Measurements from ENCODE around the gene KRT3. TPM values are rescaled to one million over a fixed set of nuclear protein-coding genes. Genes with fewer than 3 reads are reported as not detected.

KRT3 gene
- total RNA-seq, 4 donors from 2014 or later, result not detected

DNA sequence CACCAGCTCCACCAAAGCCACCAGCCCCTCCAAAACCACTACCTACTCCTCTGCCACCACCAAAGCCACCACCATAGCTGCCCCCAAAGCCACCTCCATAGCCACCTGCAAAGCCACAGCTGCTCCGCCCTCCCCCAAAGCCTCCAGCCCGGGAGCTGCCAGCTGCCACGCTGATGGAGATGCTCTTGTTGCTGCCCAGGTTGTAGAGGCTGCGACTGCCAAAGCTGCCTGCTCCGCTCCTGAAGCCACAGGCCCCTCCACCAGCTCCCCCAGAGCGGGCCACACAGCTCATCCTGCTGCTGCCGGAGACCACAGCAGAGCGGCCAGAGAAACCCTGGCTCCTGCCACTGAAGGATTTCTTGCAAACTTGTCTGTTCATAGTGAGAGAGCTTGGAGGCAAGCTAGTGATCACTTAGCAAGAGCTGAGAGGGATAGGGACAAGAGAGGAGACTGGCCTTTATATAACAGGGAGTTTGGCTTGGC, 19.0 kb downstream of the KRT3 start, which contains the start of gene KRT76:
Gene KRT76 (minus strand): TSS at position 433 of the 483 bp plus-strand sequence. CDS start 54 bp downstream, at position 379.
- no peak for ATAC-seq (ENCODE audit: low FRiP score)
- TF ChIP-seq, protein P1, sequence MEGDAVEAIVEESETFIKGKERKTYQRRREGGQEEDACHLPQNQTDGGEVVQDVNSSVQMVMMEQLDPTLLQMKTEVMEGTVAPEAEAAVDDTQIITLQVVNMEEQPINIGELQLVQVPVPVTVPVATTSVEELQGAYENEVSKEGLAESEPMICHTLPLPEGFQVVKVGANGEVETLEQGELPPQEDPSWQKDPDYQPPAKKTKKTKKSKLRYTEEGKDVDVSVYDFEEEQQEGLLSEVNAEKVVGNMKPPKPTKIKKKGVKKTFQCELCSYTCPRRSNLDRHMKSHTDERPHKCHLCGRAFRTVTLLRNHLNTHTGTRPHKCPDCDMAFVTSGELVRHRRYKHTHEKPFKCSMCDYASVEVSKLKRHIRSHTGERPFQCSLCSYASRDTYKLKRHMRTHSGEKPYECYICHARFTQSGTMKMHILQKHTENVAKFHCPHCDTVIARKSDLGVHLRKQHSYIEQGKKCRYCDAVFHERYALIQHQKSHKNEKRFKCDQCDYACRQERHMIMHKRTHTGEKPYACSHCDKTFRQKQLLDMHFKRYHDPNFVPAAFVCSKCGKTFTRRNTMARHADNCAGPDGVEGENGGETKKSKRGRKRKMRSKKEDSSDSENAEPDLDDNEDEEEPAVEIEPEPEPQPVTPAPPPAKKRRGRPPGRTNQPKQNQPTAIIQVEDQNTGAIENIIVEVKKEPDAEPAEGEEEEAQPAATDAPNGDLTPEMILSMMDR (IDR thresholded peaks at IDR 0.05), result no peak
- no peak for DNase-seq (ENCODE audit: low spot score)

DNA sequence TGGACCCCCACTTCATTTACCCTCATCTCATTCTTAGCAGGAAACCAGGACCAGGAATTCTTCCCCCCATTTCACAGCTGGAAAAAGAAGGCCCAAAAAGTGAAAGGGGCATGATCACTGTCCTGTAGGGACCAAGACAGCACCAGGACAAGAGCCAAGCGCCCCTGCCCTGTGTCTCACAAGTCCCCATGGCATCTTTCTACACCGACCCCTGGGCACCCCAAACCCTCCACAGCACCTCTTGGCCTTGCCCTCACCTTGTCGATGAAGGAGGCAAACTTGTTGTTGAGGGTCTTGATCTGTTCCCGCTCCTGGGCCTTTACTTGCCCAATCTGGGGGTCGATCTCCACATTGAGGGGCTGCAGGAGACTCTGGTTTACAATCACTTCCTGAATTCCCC, 19.5 kb downstream of the KRT3 start:
- no peak for ATAC-seq (ENCODE audit: low FRiP score)
- DNase-seq (ENCODE audit: low spot score), result no peak
- TF ChIP-seq, protein P1 (IDR thresholded peaks at IDR 0.05), result no peak

DNA sequence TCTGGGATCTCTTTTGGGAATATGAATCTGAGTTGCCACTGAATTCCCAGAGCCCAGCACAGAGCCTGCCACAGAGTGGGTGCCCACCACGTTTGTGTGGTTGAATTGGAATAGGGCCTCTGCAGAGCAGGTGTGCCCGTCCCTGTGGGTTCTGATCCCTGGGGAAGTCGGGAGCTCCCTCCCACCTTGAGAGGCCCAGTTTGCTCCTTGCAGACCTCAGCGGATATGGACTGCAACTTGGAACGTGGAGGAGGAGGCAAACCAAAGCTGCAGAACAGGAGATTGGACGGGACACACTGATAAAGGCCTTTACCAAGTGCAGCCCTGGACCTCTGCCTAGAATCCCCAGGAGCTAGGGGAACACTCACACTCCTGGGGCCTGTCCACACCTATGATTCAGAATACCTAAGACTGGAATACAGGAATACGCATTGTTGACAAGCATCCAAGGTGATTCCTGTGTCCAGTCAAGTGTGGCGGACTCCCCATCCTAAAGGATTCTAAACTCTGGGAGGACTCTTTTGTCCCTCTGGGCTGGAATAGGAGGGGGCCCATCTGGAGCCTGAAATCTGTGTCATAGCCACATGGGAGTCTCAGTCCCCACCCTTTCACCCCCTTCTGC, 21.2 kb downstream of the KRT3 start:
- TF ChIP-seq, protein P1 (IDR thresholded peaks at IDR 0.05), result no peak
- no peak for DNase-seq (ENCODE audit: low spot score)
- no peak for ATAC-seq (ENCODE audit: low FRiP score)

DNA sequence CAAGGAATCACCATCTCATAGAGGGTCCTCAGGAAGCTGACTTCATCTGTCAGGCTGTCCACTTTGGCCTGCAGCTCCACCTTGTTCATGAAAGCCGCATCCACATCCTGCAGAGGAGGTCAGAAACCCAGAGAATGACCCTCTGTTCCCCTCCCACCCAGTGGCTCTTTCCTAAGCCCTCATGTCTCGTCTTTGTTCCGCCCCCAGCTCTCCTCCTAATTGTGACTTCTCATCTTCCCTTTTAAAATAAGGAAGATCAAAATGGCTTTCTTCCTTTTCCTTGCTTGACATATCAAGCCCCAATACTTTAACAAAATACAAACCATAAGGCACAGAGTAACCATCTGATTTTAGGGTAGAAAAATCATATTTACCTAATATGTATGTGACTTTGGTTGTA, 23.1 kb downstream of the KRT3 start:
- DNase-seq (ENCODE audit: low spot score), result no peak

DNA sequence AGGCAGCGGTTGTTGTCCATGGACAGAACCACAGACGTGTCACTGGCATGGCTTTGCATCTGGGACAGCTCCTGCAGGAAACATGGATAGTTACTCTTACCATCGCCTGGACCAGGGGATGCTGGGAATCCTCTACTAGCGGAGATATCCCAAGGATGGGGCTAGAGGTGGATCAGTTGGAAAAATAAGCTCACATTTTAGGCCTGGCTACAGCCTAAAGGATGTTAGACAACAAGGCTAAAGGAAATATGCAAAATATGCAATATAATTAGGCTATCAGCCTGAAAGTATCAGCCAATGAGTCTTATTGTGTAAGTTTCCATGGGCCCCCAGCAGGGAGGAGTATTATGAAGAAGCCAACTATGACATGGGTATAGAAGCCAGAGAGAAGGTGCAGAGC, 23.7 kb downstream of the KRT3 start:
- DNase-seq (ENCODE audit: low spot score), result no peak
- TF ChIP-seq, protein P1 (IDR thresholded peaks at IDR 0.05), result no peak
- no peak for ATAC-seq (ENCODE audit: low FRiP score)

More for the DNA sequence above, 23.1 kb downstream of the KRT3 start:
- TF ChIP-seq, protein P1 (IDR thresholded peaks at IDR 0.05), result no peak
- no peak for ATAC-seq (ENCODE audit: low FRiP score)

DNA sequence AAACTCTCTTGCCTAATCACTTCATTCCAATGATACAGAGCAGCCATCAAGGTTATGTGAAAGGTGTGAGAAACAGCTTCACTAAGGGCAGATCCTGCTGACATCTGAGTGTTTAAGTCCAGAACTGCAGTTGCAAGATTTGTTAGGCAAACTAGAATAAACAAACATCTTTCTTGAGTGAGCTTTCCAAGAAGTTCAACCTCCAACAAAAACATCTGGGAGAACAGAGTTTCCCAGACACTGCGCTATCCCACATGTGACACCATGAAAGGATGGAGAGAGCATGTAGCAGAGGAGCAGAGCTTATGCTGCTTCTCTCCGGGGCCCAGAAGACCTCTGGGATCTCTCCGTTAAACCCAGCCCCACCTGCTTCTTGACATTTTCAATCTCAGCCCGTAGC, 24.4 kb downstream of the KRT3 start:
- TF ChIP-seq, protein P1 (IDR thresholded peaks at IDR 0.05), result no peak
- no peak for DNase-seq (ENCODE audit: low spot score)
- ATAC-seq (ENCODE audit: low FRiP score), result no peak

DNA sequence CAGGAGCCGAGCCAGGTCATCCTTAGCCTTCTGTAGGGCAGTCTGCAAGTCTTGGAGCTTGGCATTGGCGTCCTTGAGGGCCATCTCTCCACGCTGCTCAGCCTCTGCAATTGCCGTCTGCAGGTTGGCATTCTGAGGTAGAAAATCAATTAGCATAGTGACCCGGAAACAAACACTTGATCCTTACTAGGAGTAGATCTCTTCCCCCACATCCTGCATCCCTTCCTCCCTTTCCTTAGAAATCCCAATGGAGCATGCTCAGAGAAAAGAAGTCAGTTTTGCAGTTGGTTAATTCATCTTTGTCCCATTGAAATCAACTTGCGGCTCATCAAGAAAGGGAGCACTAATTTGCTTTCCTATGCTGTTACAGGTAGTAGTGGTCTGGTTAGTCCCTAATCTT, 24.8 kb downstream of the KRT3 start:
- TF ChIP-seq, protein P1 (IDR thresholded peaks at IDR 0.05), result no peak
- no peak for ATAC-seq (ENCODE audit: low FRiP score)

More for the DNA sequence above, 24.8 kb downstream of the KRT3 start:
- no peak for DNase-seq (ENCODE audit: low spot score)
